Measurements from ENCODE around the gene SCEL.

SCEL gene

DNA sequence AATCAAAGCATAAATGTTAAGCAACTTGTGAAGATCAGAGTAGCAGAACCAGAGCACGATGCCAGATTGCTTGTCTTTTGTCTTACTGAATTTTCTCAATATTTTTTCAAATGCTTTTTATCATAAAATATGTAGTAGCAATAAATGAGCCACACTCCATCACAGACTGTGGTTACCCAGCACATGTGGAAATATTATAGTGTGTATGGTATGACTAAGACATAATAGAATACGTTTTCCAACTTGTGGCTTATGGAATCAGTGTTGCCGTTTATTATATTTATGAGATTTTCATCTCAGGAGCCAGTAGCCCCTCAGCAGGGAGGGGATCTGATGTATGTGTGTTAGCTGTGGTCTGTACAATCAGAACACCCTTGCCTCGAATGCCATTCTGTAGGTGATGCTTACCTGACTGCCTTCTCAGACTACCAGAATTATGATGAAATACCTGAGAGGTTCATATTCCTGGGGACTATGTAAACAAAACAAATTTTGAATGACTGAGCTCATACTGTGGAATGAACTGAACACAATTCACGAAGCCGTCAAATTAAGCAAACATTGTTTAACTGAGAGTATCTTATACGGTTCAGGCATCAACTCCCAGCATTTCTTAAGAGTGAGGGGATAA lies 1.9 kb downstream of the SCEL start:
- Histone ChIP-seq H3K27ac (no peak overlapping the region), H3K9ac (ENCODE audit: insufficient read length) (no peak overlapping the region), H3K4me3 (no peak overlapping the region), H3K36me3 (ENCODE audit: insufficient read depth, low read length) (no peaks in the 10 kb centered on the region), H3K9me3 (ENCODE audit: low read depth, low read length) (no peaks in the 10 kb centered on the region)
- no peak for DNase-seq (ENCODE audit: low read depth, low spot score)
- no peak for TF ChIP-seq POLR2AphosphoS5 (IDR thresholded peaks at IDR 0.05; ENCODE audit: borderline replicate concordance, low read depth, low read length)
- no peak for TF ChIP-seq EZH2 (IDR thresholded peaks at IDR 0.05)
- TF ChIP-seq FOXP2 (optimal IDR thresholded peaks at IDR 0.05; ENCODE audit: control extremely low read depth, extremely low read length, insufficient read depth): no peak

DNA sequence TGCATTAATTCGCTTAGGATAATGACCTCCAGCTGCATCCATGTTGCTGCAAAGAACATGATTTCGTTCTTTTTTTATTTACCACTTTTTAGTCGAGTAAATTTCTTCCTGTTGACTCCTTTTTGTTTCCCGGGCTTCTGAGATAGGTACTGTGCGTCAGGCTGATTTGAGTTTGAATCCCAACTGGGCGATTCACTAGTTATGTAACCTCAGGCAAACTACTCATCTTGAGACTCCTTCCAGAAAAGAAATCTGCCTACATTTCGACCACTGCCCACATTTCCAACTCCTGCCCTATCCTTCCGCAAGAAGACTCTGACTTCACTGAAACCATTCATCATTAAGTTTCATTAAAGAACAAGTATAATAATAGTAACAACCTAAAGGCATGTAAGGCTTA lies 8.2 kb downstream of the SCEL start:
- H3K27ac ChIP-seq: no peak overlapping the region
- no peak for DNase-seq (ENCODE audit: low read depth, low spot score)
- H3K4me3 ChIP-seq: no peak overlapping the region; the same call in 1 of the 2 replicates
- TF ChIP-seq FOXP2 (optimal IDR thresholded peaks at IDR 0.05; ENCODE audit: control extremely low read depth, extremely low read length, insufficient read depth) (no peak), POLR2AphosphoS5 (IDR thresholded peaks at IDR 0.05; ENCODE audit: borderline replicate concordance, low read depth, low read length) (no peak), EZH2 (IDR thresholded peaks at IDR 0.05) (no peak)
- no peak overlapping the region for H3K9ac ChIP-seq (ENCODE audit: insufficient read length)
- H3K36me3 ChIP-seq (ENCODE audit: insufficient read depth, low read length): no peaks in the 10 kb centered on the region
- H3K9me3 ChIP-seq (ENCODE audit: low read depth, low read length): no peaks in the 10 kb centered on the region

DNA sequence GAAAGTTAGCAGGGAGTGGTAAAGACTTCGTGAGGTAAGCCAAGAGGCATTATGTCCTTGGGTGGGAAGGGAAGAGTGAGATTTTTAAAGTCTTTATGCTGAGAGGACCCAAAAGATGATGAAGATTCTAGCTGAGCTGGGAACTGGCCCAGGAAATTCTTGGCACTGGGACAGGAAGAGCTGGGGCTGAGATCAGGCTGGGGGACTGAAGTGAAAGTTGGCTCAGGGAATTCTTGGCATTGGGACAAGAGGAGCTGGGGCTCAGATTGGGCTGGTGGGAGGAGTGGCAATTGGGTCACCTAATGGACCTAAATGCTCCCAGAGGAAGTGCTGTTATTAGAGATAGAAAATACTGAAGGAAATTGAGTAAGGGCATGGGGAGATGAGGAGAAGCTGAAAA lies 8.8 kb downstream of the SCEL start:
- peak overlapping the region; percentile 37; the same call in 1 of the 2 replicates for H3K27ac ChIP-seq
- TF ChIP-seq EZH2 (IDR thresholded peaks at IDR 0.05) (no peak), POLR2AphosphoS5 (IDR thresholded peaks at IDR 0.05; ENCODE audit: borderline replicate concordance, low read depth, low read length) (no peak), FOXP2 (optimal IDR thresholded peaks at IDR 0.05; ENCODE audit: control extremely low read depth, extremely low read length, insufficient read depth) (no peak)
- H3K9me3 ChIP-seq (ENCODE audit: low read depth, low read length): no peaks in the 10 kb centered on the region
- no peak for DNase-seq (ENCODE audit: low read depth, low spot score)
- peak overlapping the region; percentile 23; the same call in 1 of the 2 replicates for H3K4me3 ChIP-seq
- no peaks in the 10 kb centered on the region for H3K36me3 ChIP-seq (ENCODE audit: insufficient read depth, low read length)
- H3K9ac ChIP-seq (ENCODE audit: insufficient read length): no peak overlapping the region

DNA sequence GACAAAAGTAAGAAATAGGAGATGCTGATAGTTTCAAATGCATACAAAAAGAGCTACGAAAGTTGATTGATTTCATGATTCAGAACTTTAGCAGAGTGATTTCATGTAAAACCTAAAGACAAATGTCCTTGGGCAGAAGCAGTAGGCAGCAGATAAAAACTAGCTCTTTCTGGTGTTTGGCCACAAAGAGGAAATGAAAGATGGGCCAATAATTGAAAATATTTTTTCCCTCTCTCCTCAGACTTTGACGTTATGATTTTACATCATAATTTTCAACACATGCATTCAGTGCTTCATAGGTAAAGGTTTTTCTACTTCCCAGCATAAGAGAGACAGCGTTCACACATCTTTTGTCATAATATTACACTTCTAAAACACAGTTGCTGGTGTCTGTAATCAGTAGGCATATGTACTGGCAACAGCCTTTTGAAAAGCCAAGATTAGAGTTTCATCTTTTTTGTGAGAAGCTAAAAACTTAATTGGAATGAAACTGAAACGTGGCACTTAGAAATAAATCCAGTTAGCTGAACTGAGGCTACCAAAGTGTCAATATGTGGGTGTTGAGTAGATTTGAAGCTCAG lies 9.3 kb downstream of the SCEL start:
- DNase-seq (ENCODE audit: low read depth, low spot score): no peak
- H3K9ac ChIP-seq (ENCODE audit: insufficient read length): no peak overlapping the region
- TF ChIP-seq POLR2AphosphoS5 (IDR thresholded peaks at IDR 0.05; ENCODE audit: borderline replicate concordance, low read depth, low read length): no peak
- TF ChIP-seq FOXP2 (optimal IDR thresholded peaks at IDR 0.05; ENCODE audit: control extremely low read depth, extremely low read length, insufficient read depth): no peak
- no peak for TF ChIP-seq EZH2 (IDR thresholded peaks at IDR 0.05)
- no peaks in the 10 kb centered on the region for H3K36me3 ChIP-seq (ENCODE audit: insufficient read depth, low read length)
- no peaks in the 10 kb centered on the region for H3K9me3 ChIP-seq (ENCODE audit: low read depth, low read length)
- peak overlapping the region; percentile 23; the same call in 1 of the 2 replicates for H3K4me3 ChIP-seq
- peak overlapping the region; percentile 37; the same call in 1 of the 2 replicates for H3K27ac ChIP-seq

DNA sequence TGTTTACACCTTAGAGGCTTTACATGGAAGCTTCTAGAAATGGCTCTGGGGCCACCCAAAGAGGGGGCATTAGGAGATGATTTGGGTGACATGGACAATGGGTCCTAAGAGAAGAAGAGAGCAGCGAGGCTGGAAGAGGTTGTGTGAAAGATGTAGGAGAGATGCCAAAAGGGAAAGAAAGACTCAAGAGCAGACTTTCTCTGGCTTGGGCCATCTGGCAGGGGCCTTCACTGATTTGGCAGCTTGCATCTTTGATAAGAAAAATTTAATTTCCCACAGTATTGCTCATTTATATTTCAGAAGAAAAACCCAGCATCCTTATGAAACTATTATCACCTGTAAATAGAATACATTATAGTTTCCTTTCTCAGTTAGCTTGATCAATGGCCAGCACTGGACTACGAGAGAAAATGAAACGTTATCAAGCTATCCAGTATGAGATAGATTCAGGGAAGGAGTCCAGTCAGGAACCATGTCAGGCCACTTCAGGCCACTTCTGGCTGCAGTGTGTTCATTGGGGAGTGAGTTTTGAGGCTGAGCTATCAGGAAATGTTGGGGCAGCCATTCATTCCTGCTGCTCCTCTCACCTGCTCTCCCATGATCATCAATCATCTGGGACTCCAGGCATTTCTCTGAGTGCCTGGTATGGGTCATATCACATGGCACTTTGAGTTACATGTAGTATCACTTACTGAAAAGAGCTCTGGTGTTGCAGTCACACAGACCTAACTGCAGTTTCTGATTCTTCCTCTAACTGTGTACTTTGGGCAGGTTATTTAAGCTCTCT lies 10.3 kb downstream of the SCEL start:
- DNase-seq (ENCODE audit: low read depth, low spot score): no peak
- H3K9ac ChIP-seq (ENCODE audit: insufficient read length): no peak overlapping the region
- no peak overlapping the region for H3K4me3 ChIP-seq
- H3K27ac ChIP-seq: no peak overlapping the region
- no peaks in the 10 kb centered on the region for H3K36me3 ChIP-seq (ENCODE audit: insufficient read depth, low read length)
- no peak for TF ChIP-seq POLR2AphosphoS5 (IDR thresholded peaks at IDR 0.05; ENCODE audit: borderline replicate concordance, low read depth, low read length)
- no peak for TF ChIP-seq EZH2 (IDR thresholded peaks at IDR 0.05)
- TF ChIP-seq FOXP2 (optimal IDR thresholded peaks at IDR 0.05; ENCODE audit: control extremely low read depth, extremely low read length, insufficient read depth): no peak
- no peaks in the 10 kb centered on the region for H3K9me3 ChIP-seq (ENCODE audit: low read depth, low read length)

DNA sequence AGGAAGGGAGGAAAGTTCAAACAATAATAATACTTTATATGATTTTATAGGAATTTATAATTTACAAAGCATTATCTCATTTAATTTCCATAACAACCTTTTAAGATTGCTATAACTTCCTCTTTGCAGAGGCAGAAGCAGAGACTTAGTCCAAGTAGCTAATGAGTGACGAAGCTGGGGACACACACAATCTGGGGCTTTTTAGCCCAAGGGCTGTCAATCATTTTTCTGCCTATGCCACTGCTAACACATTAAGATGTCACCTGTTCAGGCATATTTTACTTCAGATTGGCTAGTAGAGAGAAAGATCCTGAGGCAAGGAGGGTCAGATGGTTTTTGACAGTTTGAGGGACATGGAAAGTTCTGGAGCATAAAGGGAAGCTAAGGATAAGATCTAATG lies 12.6 kb downstream of the SCEL start:
- H3K27ac ChIP-seq: no peak overlapping the region
- TF ChIP-seq EZH2 (IDR thresholded peaks at IDR 0.05) (no peak), POLR2AphosphoS5 (IDR thresholded peaks at IDR 0.05; ENCODE audit: borderline replicate concordance, low read depth, low read length) (no peak), FOXP2 (optimal IDR thresholded peaks at IDR 0.05; ENCODE audit: control extremely low read depth, extremely low read length, insufficient read depth) (no peak)
- no peaks in the 10 kb centered on the region for H3K9me3 ChIP-seq (ENCODE audit: low read depth, low read length)
- H3K9ac ChIP-seq (ENCODE audit: insufficient read length): no peak overlapping the region
- H3K4me3 ChIP-seq: no peak overlapping the region
- H3K36me3 ChIP-seq (ENCODE audit: insufficient read depth, low read length): no peaks in the 10 kb centered on the region
- DNase-seq (ENCODE audit: low read depth, low spot score): no peak

DNA sequence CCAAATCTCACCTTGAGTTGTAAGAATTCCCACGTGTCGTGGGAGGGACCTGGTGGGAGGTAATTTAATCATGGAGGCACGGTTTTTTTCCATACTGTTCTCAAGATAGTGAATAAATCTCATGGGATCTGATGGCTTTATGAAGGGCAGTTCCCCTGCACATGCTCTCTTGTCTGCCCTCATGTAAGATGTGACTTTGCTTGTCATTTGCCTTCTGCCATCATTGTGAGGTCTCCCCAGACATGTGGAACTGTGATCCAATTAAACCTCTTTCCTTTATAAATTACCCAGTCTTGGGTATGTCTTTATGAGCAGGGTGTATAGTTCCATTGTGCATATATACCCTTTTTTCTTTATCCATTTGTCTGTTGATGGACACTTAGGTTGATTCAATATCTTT lies 13.1 kb downstream of the SCEL start:
- Histone ChIP-seq H3K36me3 (ENCODE audit: insufficient read depth, low read length) (no peaks in the 10 kb centered on the region), H3K9me3 (ENCODE audit: low read depth, low read length) (no peaks in the 10 kb centered on the region), H3K27ac (no peak overlapping the region), H3K9ac (ENCODE audit: insufficient read length) (no peak overlapping the region), H3K4me3 (no peak overlapping the region)
- TF ChIP-seq FOXP2 (optimal IDR thresholded peaks at IDR 0.05; ENCODE audit: control extremely low read depth, extremely low read length, insufficient read depth) (no peak), EZH2 (IDR thresholded peaks at IDR 0.05) (no peak), POLR2AphosphoS5 (IDR thresholded peaks at IDR 0.05; ENCODE audit: borderline replicate concordance, low read depth, low read length) (no peak)
- no peak for DNase-seq (ENCODE audit: low read depth, low spot score)

DNA sequence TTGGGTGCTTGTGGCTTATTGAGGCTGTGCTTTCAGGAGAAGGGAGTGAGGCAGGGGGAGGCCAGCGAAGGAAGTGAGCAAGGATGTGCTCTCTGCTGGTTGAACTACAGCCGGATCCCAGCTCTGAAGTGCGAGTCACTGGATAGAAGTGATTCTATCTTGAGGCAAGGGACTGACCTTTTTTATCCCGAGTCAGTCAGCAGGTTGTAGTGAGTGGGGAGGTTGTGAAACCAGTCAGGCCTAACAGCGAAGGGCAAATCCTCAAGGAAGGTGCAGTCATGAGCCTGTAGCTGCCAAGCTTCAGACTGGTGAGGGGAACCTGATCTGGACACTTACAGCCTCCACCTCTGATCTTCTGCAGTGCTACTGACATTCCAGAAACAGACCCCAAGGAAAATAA lies 18.6 kb downstream of the SCEL start:
- H3K36me3 ChIP-seq (ENCODE audit: insufficient read depth, low read length): no peaks in the 10 kb centered on the region
- H3K9ac ChIP-seq (ENCODE audit: insufficient read length): no peak overlapping the region
- H3K4me3 ChIP-seq: no peak overlapping the region
- no peaks in the 10 kb centered on the region for H3K9me3 ChIP-seq (ENCODE audit: low read depth, low read length)
- H3K27ac ChIP-seq: no peak overlapping the region
- TF ChIP-seq FOXP2 (optimal IDR thresholded peaks at IDR 0.05; ENCODE audit: control extremely low read depth, extremely low read length, insufficient read depth) (no peak), POLR2AphosphoS5 (IDR thresholded peaks at IDR 0.05; ENCODE audit: borderline replicate concordance, low read depth, low read length) (no peak), EZH2 (IDR thresholded peaks at IDR 0.05) (no peak)
- DNase-seq (ENCODE audit: low read depth, low spot score): no peak

All from SK-N-MC (cell line).